GM19452 (cell line): ENCODE measurements around the gene CCT6A.
"Not testable (repeated sequence)": the region's sequence is repeated elsewhere in the genome, so short reads cannot be mapped to it uniquely, and the experiment has no call there.

Experiments used
- ATAC-seq: cut with Tn5 transposase; IDR thresholded peaks from one replicate; pipeline ENCODE4 v1.9.1; 2021; ENCODE audit not compliant: unreplicated experiment

CCT6A gene, protein sequence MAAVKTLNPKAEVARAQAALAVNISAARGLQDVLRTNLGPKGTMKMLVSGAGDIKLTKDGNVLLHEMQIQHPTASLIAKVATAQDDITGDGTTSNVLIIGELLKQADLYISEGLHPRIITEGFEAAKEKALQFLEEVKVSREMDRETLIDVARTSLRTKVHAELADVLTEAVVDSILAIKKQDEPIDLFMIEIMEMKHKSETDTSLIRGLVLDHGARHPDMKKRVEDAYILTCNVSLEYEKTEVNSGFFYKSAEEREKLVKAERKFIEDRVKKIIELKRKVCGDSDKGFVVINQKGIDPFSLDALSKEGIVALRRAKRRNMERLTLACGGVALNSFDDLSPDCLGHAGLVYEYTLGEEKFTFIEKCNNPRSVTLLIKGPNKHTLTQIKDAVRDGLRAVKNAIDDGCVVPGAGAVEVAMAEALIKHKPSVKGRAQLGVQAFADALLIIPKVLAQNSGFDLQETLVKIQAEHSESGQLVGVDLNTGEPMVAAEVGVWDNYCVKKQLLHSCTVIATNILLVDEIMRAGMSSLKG

DNA sequence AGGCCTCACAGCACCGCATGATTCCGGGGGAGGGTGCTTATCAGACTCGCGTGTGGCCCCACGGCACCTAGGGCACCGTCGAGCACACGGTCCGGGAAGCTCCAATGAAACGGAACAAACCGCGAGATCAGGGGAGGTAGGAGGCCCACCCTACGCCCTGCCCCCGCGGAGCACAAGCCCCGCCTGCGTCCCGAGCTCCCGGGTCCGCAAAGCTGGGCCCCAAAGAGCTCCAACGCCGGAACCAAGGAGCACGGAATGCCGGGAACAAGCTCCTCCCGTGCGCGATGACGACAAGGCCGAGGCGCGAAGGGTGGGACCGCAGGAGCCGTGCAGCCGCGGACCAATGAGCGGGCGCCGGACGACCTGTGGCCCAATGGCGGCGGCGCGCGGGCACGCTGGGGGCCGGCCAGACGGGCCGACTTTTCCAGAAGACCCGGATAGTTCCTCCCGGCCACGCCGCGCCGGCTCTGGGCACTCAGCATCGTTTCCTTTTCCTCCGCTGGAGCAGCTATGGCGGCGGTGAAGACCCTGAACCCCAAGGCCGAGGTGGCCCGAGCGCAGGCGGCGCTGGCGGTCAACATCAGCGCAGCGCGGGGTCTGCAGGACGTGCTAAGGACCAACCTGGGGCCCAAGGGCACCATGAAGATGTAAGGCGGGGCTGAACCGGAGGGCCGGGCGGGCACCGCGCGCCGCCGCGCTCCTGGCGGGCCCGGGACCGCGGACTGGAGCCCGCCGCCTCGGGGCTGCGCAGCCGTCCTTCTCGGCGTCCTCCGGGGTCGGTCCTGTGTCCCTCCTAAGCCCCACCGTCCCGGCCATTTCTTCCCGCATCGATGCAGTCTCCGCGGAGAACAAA, at the start of gene CCT6A, which contains the start of gene PSPH:
CCT6A (plus strand) TSS at position 427 of the 853 bp plus-strand sequence; CDS start at position 511, 84 bp downstream.
PSPH (minus strand) TSS at position 106 of the 853 bp plus-strand sequence. CDS start 30,232 bp downstream, outside the sequence.
- ATAC-seq: peak; percentile 96

DNA sequence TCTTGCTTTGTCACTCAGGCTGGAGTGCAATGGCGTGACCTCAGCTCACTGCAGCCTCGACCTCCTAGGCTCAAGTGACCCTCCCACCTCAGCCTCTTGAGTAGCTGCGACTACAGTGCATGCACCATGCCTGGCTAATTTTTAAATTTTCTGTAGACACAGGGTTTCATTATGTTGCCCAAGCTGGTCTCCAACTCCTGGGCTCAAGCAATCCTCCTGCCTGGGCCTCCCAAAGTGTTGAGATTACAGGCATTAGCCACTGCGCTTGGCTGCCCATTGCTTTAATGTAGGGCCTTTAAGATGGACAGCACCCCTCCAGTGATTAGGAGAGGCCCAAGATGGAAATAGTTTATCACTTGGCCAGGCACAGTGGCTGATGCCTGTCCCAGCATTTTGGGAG, 47.8 kb upstream of the CCT6A start:
- no peak for ATAC-seq

DNA sequence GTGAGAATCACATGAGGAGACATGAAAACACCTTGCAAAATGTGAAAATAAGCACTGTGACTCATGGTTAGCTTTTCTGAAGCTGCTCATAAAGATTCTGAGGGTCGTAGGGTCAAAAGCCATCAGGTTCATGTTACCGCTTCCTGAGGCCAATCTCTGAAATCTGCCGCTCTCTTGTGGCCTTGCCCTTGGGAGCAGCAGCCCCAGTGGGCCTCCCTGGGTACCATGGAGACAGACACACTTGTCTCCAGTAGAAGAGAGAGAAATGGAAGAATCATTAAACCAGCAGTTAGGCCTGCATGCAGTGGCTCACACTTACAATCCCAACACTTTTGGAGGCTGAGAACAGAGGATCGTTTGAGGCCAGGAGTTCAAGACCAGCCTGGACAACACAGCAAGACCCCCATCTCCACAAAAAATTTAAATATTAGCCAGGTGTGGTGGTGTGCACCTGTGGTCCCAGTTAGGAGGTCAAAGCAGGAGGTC, 44.4 kb upstream of the CCT6A start:
- no peak for ATAC-seq

DNA sequence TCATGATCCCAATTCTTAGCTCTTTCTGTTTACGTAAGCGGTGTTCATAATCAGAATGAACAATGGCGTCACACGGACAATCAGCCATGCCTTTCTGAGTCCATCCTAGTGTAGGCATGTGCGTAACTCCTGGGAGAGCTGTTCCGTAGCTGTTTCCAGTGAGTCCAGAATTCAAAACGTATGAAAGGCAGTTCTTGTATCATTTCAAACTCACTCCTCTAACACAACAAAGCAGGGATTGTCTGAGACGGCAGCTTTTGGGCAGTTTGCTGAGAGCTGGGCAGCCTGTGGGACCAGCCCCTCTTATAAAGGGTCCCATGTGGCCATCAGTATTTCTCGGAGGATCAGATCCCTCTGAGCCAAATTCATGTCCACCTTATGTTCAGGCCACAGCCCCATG, 43.7 kb upstream of the CCT6A start:
- no peak for ATAC-seq

DNA sequence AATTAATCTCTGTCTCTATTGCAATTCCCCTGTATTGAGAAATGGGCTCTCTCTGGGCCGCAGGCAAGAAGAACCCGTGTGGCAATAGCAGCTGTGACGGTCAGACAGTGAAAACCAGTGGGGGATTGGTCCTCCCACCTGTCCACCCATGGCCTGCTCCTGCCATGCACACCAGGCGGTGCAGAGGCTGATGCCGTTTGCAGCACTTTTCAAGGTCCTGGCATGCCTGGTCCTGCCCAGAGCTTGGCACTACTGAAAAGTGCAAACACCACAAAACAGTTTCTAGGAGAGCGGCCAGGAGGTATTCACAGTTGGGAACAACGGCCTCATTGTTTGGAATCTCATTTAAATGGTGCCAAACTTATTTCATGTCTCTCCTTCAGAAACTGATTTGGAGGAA, 41.9 kb upstream of the CCT6A start:
- no peak for ATAC-seq

- not testable (repeated sequence) for ATAC-seq
These were observed 34.5 kb upstream of the CCT6A start for GRCh38 chr7:56017015-56017414.

GRCh38 chr7:56019501-56019900, 32.1 kb upstream of the CCT6A start:
- ATAC-seq: no peak

DNA sequence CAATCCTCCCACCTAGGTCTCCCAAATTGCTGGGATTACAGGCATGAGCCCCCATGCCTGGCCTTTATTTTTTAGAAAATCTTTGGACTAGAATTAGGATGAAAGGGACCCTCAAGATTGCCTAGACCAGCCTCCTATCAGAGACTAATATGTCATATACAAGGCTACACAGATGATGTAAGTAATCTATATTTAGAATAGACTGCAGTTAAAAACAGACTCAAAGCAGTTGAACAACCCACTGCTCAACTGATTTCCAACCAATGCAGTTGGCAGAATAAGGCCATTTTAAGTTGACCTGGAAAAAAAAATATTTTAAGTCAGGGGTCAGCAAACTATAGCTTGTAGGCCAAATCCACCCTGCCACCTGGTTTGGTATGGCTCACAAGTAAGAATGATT, 28.1 kb upstream of the CCT6A start:
- ATAC-seq: no peak

GRCh38 chr7:56026538-56026937, 25.0 kb upstream of the CCT6A start:
- no peak for ATAC-seq

DNA sequence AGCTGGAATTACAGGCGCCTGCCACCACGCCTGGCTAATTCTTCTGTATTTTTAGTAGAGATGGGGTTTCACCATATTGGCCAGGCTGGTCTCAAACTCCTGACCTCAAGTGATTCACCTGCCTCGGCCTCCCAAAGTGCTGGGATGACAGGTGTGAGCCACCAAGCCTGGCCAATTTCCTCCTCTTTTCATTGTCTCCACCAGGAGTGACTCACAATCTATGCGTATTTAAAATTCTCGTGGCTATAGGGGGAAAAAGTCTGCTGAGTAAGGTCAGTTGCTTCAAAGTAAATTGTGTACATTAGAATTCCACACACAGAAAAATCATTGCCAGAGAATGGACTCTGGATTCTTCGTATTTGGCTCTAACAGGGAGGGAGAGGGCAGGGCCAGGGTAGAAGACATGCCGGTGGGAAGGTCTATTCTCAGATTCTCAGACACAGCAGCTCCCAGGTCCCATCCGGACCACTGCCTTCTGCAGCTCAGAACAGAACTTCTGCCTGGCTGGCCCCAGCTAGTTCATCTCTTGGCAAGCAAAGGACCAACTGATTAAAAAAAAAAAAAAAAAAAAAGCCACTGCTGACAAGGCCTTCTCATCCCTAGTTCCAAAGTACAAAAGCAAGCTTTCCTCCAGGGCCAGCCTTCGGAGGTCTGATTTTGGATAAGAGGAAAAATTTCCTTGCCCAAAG, 22.5 kb upstream of the CCT6A start:
- ATAC-seq: no peak

- no peak for ATAC-seq
These were observed 21.2 kb upstream of the CCT6A start for GRCh38 chr7:56030340-56030739.

DNA sequence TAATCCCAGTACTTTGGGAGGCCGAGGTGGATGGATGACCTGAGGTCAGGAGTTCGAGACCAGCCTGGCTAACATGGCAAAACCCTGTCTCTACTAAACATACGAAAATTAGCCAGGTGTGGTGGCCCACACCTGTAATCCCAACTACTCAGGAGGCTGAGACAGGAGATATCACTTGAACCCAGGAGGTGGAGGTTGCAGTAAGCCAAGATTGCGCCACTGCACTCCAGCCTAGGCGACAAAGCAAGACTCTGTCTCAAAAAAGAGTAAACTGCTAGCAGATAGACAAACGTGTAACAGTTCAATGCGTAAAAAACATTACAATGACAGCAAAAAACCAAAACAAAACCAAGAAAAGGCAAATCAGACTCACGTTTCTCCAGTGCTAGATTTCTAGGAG, 20.0 kb upstream of the CCT6A start:
- ATAC-seq: not testable (repeated sequence)

DNA sequence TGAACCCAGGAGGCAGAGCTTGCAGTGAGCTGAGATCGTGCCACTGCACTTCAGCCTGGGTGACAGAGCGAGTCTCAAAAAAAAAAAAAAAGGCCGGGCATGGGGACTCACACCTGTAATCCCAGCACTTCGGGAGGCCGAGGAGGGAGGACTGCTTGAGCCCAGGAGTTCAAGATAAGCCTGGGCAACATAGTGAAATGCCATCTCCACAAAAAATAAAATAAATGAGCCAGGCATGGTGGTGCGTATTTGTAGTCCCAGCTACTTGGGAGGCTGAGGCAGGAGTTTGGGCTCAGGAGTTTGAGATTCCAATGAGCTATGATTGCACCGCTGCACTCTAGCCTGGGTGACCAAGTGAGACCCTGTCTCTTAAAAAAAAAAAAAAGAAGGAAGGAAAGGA, 19.0 kb upstream of the CCT6A start:
- not testable (repeated sequence) for ATAC-seq

DNA sequence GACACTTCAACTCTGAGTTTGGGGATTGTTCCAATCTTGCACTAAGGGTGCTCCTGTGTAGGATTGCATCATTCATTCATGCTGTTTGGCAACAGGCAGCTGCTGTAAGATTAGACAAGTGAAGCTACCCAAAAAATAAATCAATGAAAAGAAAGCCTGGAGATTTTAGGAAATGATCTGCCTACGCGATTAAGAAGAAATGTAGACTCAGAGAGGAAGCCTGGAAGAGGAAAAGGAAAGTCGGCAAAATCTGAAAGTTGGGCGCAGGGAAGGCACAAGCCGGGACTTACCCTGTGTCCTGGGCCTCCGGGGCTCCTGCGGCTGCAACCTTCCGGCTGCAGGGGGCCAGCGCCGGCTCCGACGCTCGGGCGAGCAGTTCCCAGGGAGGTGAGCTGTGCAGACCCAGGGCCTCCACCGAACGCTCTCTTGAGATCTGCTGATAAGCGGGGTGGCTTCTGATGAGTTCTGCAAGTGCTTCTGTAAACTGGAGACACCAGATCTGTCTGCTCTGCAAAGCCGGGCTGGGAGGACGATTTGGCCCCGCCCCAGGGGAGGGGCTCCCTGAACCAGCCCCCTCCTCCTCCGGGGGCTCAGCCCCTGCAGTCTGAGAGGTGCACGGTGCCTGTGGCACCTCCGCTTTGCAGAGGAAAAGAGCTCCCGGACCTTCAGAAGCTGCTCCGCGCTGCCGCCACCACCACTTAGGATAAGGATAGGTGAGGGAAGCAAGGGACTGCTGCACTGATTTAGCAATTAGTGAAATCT, 17.7 kb upstream of the CCT6A start:
- peak; percentile 97 for ATAC-seq

- no peak for ATAC-seq
These were observed 10.8 kb upstream of the CCT6A start for GRCh38 chr7:56040730-56041129.

GRCh38 chr7:56045758-56046157, 5.8 kb upstream of the CCT6A start:
- ATAC-seq: not testable (repeated sequence)

DNA sequence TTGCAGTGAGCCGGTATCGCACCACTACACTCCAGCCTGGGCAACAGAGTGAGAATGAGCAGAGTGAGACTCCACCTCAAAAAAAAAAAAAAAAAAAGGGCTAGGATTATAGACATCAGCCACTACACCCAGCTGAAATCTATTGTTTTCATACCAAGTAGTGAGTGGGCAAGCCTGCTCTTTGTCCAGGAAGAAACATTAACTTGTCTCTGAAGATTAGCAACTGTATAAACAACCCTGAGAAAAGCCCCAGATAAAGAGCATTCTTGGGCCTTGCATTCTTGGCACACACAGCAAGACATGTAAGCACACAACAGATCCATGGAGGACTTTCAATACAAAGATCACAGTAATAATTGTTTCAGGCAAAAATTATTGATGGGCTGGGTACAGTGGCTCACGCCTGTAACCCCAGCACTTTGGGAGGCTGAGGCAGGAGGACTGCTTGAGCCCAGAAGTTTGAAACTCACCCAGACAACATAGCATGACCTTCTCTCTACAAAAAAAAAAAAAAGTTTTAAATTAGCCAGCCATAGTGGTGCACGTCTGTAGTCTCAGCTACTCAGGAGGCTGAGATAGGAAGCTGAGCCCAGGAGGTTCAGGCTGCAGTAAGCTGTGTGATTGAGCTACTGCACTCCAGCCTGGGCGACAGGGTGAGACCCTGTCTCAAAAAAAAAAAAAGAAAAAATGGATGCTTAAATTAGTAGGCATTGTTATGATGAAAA, 4.7 kb upstream of the CCT6A start:
- no peak for ATAC-seq

DNA sequence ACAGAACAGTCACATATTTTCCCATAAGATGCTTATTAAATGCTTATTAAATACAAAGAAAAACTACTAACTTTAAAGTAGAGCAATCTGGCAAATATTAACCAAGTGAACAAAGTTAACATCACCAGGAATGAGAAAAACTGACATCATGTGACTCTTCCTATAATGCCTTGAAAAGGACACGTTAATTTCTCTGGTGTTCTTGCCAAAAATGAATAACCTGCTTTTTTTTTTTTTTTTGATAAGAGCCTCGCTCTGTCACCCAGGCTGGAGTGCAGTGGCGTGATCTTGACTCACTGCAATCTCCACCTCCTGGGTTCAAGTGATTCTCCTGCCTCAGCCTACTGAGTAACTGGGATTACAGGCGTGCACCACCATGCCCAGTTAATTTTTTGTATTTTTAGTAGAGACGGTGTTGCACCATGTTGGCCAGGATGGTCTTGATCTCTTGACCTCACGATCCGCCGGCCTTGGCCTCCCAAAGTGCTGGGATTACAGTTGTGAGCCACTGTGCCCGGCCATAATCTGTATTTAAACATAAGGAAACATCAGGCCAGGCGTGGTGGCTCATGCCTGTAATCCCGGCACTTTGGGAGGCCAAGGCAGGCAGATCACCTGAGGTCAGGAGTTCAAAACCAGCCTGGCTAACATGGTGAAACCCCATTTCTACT, 4.0 kb upstream of the CCT6A start:
- not testable (repeated sequence) for ATAC-seq

GRCh38 chr7:56048245-56048644, 3.3 kb upstream of the CCT6A start:
- ATAC-seq: no peak
